ENCODE results near the gene TUG1. TPM values are rescaled to one million over a fixed set of nuclear protein-coding genes. Genes with fewer than 3 reads are reported as not detected.

Gene TUG1
- total RNA-seq, 4 donors from 2014 or later = 27.9 to 63.1 (median 41.5) TPM

- Histone ChIP-seq H3K4me1 (peaks cover 6 to 42% (median 19%) of the 10 kb centered on the region in 3 donors), H3K4me3 (peak within 1 kb of the TSS; percentile 82 to 95 (median 88)), H3K36me3 (peaks cover 16 to 27% (median 20%) of the 10 kb centered on the region in 3 donors), H3K9me3 (peaks cover 0 to 29% (median 21%) of the 10 kb centered on the region in 3 donors), H3K27ac (peak within 1 kb of the TSS; percentile 93 to 98 (median 98)), H3K27me3 (no peaks in the 10 kb centered on the region)
- 64 to 70% methylated on average over 5 to 15 of the region's 53 CpGs for WGBS, 2 donors
- TF ChIP-seq CTCF (IDR thresholded peaks at IDR 0.05) (no peak), POLR2A (IDR thresholded peaks at IDR 0.05) (no peak)
- intact Hi-C loops (cut with DNase I) = no loop called here
- DNase-seq = no peak
Measured at GRCh38 chr22:30968015-30968923, 796 bp upstream of the TUG1 start, which contains the start of gene MORC2. Gene MORC2, minus strand, starts transcription at chr22:30968774. Its CDS starts 885 bp downstream, at chr22:30967889.

- 9 to 14% methylated on average over 6 to 13 of the region's 49 CpGs for WGBS, 2 donors
- no peak for TF ChIP-seq CTCF (IDR thresholded peaks at IDR 0.05)
- no peak for TF ChIP-seq POLR2A (IDR thresholded peaks at IDR 0.05)
- H3K36me3 ChIP-seq = peaks cover 17 to 41% (median 26%) of the 10 kb centered on the region in 3 donors
- H3K27me3 ChIP-seq = no peaks in the 10 kb centered on the region
- peaks cover 0 to 44% (median 29%) of the 10 kb centered on the region in 3 donors for H3K9me3 ChIP-seq
- intact Hi-C loops (cut with DNase I) = no loop called here
- no peak for DNase-seq
- peaks cover 6 to 37% (median 19%) of the 10 kb centered on the region in 3 donors for H3K4me1 ChIP-seq
- H3K4me3 ChIP-seq = peak overlapping the region; percentile 82 to 95 (median 88)
- peak overlapping the region; percentile 93 to 98 (median 98) for H3K27ac ChIP-seq
Measured at GRCh38 chr22:30969532-30970355, 679 bp downstream of the TUG1 start.

- intact Hi-C loops (cut with DNase I) = no loop called here
- peaks cover 17 to 47% (median 26%) of the 10 kb centered on the region in 3 donors for H3K36me3 ChIP-seq
- WGBS, 2 donors = 54 to 60% methylated on average over 3 of the region's 3 CpGs
- no peak for DNase-seq
- H3K9me3 ChIP-seq = peaks cover 0 to 50% (median 35%) of the 10 kb centered on the region in 3 donors
- H3K27ac ChIP-seq = peak overlapping the region in 3 of 4 donors; percentile 93 to 98 (median 97)
- peak overlapping the region; percentile 82 to 95 (median 88) for H3K4me3 ChIP-seq
- H3K27me3 ChIP-seq = no peaks in the 10 kb centered on the region
- peaks cover 6 to 37% (median 19%) of the 10 kb centered on the region in 3 donors for H3K4me1 ChIP-seq
- no peak for TF ChIP-seq POLR2A (IDR thresholded peaks at IDR 0.05)
Measured at GRCh38 chr22:30970356-30970746, 1.3 kb downstream of the TUG1 start.

- no peak for DNase-seq
- WGBS, 2 donors = 95 to 97% methylated on average over 3 of the region's 3 CpGs
Measured at GRCh38 chr22:30978304-30978962, 9.4 kb downstream of the TUG1 start.

More at GRCh38 chr22:30978304-30978962, 9.4 kb downstream of the TUG1 start:
- Histone ChIP-seq H3K36me3 (peaks cover 0 to 24% (median 4%) of the 10 kb centered on the region in 3 donors), H3K27ac (no peak overlapping the region), H3K27me3 (no peaks in the 10 kb centered on the region), H3K4me1 (no peaks in the 10 kb centered on the region), H3K9me3 (peaks cover 0 to 79% (median 34%) of the 10 kb centered on the region in 3 donors), H3K4me3 (no peak overlapping the region)
- intact Hi-C loops (cut with DNase I) = no loop called here
- TF ChIP-seq POLR2A (IDR thresholded peaks at IDR 0.05) (no peak), CTCF (IDR thresholded peaks at IDR 0.05) (no peak)
